GM23338 (cell line): Measurements from ENCODE around the gene SPINK5. TPM values are rescaled to one million over a fixed set of nuclear protein-coding genes. Genes with fewer than 3 reads are reported as not detected.

Source experiments
- ATAC-seq: fragments of 200-7000 bp; cut with Tn5 transposase; 3 replicates; pipeline ENCODE4 v1.9.1; 2020
- DNase-seq: peaks from one replicate; pipeline ENCODE4 v3.0.0-alpha.2; 2015; ENCODE audit warnings: low spot score
- H2AFZ ChIP-seq: fragments of 200-600 bp; sonication (generic); 2 replicates; pipeline ENCODE4 v1.8.0; 2016; ENCODE audit warnings: antibody characterized with exemption, mild to moderate bottlenecking, moderate library complexity
- H3F3A ChIP-seq: fragments of 200-600 bp; sonication (generic); replicated peaks from 2 replicates; pipeline ENCODE4 v1.8.0; 2017; ENCODE audit warnings: antibody characterized with exemption, mixed run types, low read depth
- H3K27ac ChIP-seq: fragments of 200-600 bp; sonication (generic); 2 replicates; pipeline ENCODE4 v1.6.1; 2016; ENCODE audit warnings: low read depth
- H3K27me3 ChIP-seq: fragments of 200-600 bp; sonication (generic); 2 replicates; pipeline ENCODE4 v1.8.0; 2016; ENCODE audit warnings: mild to moderate bottlenecking, mixed run types, moderate library complexity; ENCODE audit not compliant: insufficient read depth
- H3K36me3 ChIP-seq: fragments of 200-600 bp; sonication (generic); 2 replicates; pipeline ENCODE4 v1.8.0; 2016; ENCODE audit warnings: mild to moderate bottlenecking; ENCODE audit not compliant: insufficient read depth
- H3K4me1 ChIP-seq: fragments of 200-600 bp; sonication (generic); 2 replicates; pipeline ENCODE4 v1.8.0; 2016; ENCODE audit warnings: mild to moderate bottlenecking, moderate library complexity; ENCODE audit not compliant: insufficient read depth
- H3K4me2 ChIP-seq: fragments of 200-600 bp; sonication (generic); 2 replicates; pipeline ENCODE4 v1.7.1; 2017; ENCODE audit warnings: mixed run types
- H3K4me3 ChIP-seq: fragments of 200-600 bp; sonication (generic); 2 replicates; pipeline ENCODE4 v1.6.1; 2016; ENCODE audit warnings: mixed run types
- H3K79me2 ChIP-seq: fragments of 200-600 bp; sonication (generic); replicated peaks from 2 replicates; pipeline ENCODE4 v1.8.0; 2017; ENCODE audit warnings: mild to moderate bottlenecking; ENCODE audit not compliant: insufficient read depth
- H3K9me2 ChIP-seq: fragments of 200-600 bp; sonication (generic); 2 replicates; pipeline ENCODE4 v1.8.0; 2017; ENCODE audit not compliant: insufficient read depth
- H4K20me1 ChIP-seq: fragments of 200-600 bp; sonication (generic); replicated peaks from 2 replicates; pipeline ENCODE4 v1.8.0; 2017; ENCODE audit warnings: mild to moderate bottlenecking; ENCODE audit not compliant: insufficient read depth
- H3K27ac Mint-ChIP-seq: 2 replicates; pipeline ENCODE4 v1.8.0; 2020; ENCODE audit warnings: inconsistent platforms, mild to moderate bottlenecking, moderate library complexity, mixed read lengths
- H3K27me3 Mint-ChIP-seq: 3 replicates; pipeline ENCODE4 v1.8.0; 2022; ENCODE audit warnings: low read depth, mild to moderate bottlenecking, moderate library complexity, mixed read lengths, inconsistent platforms; ENCODE audit not compliant: insufficient read depth, poor library complexity
- H3K36me3 Mint-ChIP-seq: 3 replicates; pipeline ENCODE4 v1.8.0; 2021; ENCODE audit warnings: low read depth, mild to moderate bottlenecking, inconsistent platforms, moderate library complexity, mixed read lengths
- H3K4me1 Mint-ChIP-seq: 3 replicates; pipeline ENCODE4 v1.8.0; 2020; ENCODE audit warnings: mild to moderate bottlenecking, inconsistent platforms, mixed read lengths
- H3K4me3 Mint-ChIP-seq: 3 replicates; pipeline ENCODE4 v1.8.0; 2021; ENCODE audit warnings: moderate library complexity, mild to moderate bottlenecking, inconsistent platforms, mixed read lengths
- H3K9me3 Mint-ChIP-seq: 3 replicates; pipeline ENCODE4 v1.8.0; 2020; ENCODE audit warnings: moderate library complexity, mild to moderate bottlenecking, inconsistent platforms, mixed read lengths
- CREB1 ChIP-seq: fragments of 250-450 bp; sonication (Bioruptor Pico); IDR thresholded peaks from 2 replicates; pipeline ENCODE4 v1.5.0; 2020; ENCODE audit warnings: low read depth, mild to moderate bottlenecking, moderate library complexity
- CTCF ChIP-seq, 2 experiments: fragments of 200-600 bp in 1 of 2; sonication (generic) in 1 of 2; conservative IDR thresholded peaks; 2 replicates each; pipeline versions ENCODE4 v1.5.1 to v1.6.1; 2016 to 2017; ENCODE audit warnings: antibody characterized with exemption in 2 of 2, low read depth in 2 of 2, mild to moderate bottlenecking in 2 of 2, moderate library complexity in 1 of 2
- EZH2 ChIP-seq: fragments of 200-600 bp; sonication (generic); IDR thresholded peaks from one replicate; pipeline ENCODE4 v1.8.0; 2017; ENCODE audit warnings: antibody characterized with exemption, mild to moderate bottlenecking, low read depth; ENCODE audit not compliant: unreplicated experiment
- EZH2phosphoT487 ChIP-seq: fragments of 200-600 bp; sonication (generic); IDR thresholded peaks from one replicate; pipeline ENCODE4 v1.8.1; 2018; ENCODE audit warnings: antibody characterized with exemption; ENCODE audit not compliant: unreplicated experiment
- JUNB ChIP-seq: IDR thresholded peaks from one replicate; pipeline ENCODE4 v1.6.1; 2016; ENCODE audit warnings: antibody characterized with exemption; ENCODE audit not compliant: unreplicated experiment
- NANOG ChIP-seq: IDR thresholded peaks from 2 replicates; pipeline ENCODE4 v1.6.1; 2016; ENCODE audit warnings: antibody characterized with exemption, borderline replicate concordance
- POLR2AphosphoS5 ChIP-seq: IDR thresholded peaks from 2 replicates; pipeline ENCODE4 v1.6.1; 2016; ENCODE audit warnings: antibody characterized with exemption, low read depth
- REST ChIP-seq: IDR thresholded peaks from one replicate; pipeline ENCODE4 v1.6.1; 2018; ENCODE audit warnings: antibody characterized with exemption; ENCODE audit not compliant: unreplicated experiment
- STAT1 ChIP-seq: IDR thresholded peaks from one replicate; pipeline ENCODE4 v1.6.1; 2016; ENCODE audit warnings: antibody characterized with exemption; ENCODE audit not compliant: unreplicated experiment
- ZNF331 ChIP-seq: fragments of 250-450 bp; sonication (Bioruptor Pico); IDR thresholded peaks from 2 replicates; pipeline ENCODE4 v1.5.0; 2020; ENCODE audit warnings: low read depth, mild to moderate bottlenecking, moderate library complexity
- ZNF462 ChIP-seq: fragments of 250-450 bp; sonication (Bioruptor Pico); IDR thresholded peaks from 2 replicates; pipeline ENCODE4 v1.5.0; 2020; ENCODE audit warnings: mild to moderate bottlenecking, moderate library complexity
- polyA plus RNA-seq: library from polyadenylated mRNA; unstranded; fragments of >200 nt; fragmentation: Nextera tagmentation; extraction: Ambion mirVana; gene quantifications from 2 replicates; pipeline ENCODE4 v1.2.1, GENCODE V29; 2016
- total RNA-seq: library from RNA; depleted of rRNA; stranded (reverse); fragments of >200 nt; shearing (Covaris generic); gene quantifications from 2 replicates; pipeline ENCODE4 v1.2.3, GENCODE V29; 2014
- TF ChIP-seq, protein P1 (sequence below): IDR thresholded peaks from 2 replicates; pipeline ENCODE4 v1.6.1; 2016; ENCODE audit warnings: antibody characterized with exemption

SPINK5 gene
- total and polyA plus RNA-seq, 2 experiments from 2014 or later: 4.5 to 8.8 TPM

- TF ChIP-seq ZNF331 (CRISPR knock-in tag): no peak
These were observed 82.1 kb downstream of the SPINK5 start (continued) for GRCh38 chr5:148145916-148146315.

DNA sequence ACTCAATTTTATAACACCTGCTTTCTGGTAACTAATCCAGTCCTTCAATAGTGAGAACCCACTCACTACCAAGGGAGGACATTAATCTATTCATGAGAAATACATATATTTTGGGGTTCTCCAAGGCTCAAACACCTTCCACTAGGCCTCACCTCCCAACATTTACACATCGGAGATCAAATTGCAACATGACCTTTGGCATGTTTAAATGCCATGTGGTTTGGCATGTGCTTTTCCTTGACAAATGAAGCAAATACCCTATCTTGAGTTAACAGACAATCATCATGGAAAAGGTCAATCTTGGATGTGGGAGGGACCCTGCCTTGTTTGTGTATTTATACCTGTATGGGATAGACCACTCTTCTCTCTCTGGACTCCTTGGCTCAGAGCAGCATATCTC lies 82.7 kb downstream of the SPINK5 start:
- H4K20me1 ChIP-seq: no peaks in the 10 kb centered on the region
- no peak overlapping the region for H3K27ac ChIP-seq
- Mint-ChIP-seq H3K4me1 (no peaks in the 10 kb centered on the region), H3K36me3 (no peaks in the 10 kb centered on the region), H3K27ac (no peak overlapping the region), H3K9me3 (no peaks in the 10 kb centered on the region; the same call in 2 of the 3 replicates), H3K27me3 (no peaks in the 10 kb centered on the region), H3K4me3 (no peak overlapping the region)
- H3K27me3 ChIP-seq: no peaks in the 10 kb centered on the region
- H3K4me2 ChIP-seq: no peak overlapping the region
- peaks cover 8% of the 10 kb centered on the region; the same call in 1 of the 2 replicates for H3K9me2 ChIP-seq
- H3F3A ChIP-seq: no peaks in the 10 kb centered on the region
- no peaks in the 10 kb centered on the region for H3K36me3 ChIP-seq
- DNase-seq (no peak), ATAC-seq (no peak)
- H3K4me3 ChIP-seq: no peak overlapping the region
- no peak overlapping the region for H2AFZ ChIP-seq
- H3K79me2 ChIP-seq: no peaks in the 10 kb centered on the region
- TF ChIP-seq JUNB (no peak), EZH2phosphoT487 (no peak), ZNF331 (CRISPR knock-in tag) (no peak), REST (no peak), ZNF462 (CRISPR knock-in tag) (no peak), NANOG (no peak), STAT1 (no peak), CTCF (conservative IDR thresholded peaks at IDR 0.05; ENCODE audit: low read depth in 2 of 2) (no peak), EZH2 (no peak), CREB1 (CRISPR knock-in tag) (no peak), POLR2AphosphoS5 (no peak)
- TF ChIP-seq, protein P1, sequence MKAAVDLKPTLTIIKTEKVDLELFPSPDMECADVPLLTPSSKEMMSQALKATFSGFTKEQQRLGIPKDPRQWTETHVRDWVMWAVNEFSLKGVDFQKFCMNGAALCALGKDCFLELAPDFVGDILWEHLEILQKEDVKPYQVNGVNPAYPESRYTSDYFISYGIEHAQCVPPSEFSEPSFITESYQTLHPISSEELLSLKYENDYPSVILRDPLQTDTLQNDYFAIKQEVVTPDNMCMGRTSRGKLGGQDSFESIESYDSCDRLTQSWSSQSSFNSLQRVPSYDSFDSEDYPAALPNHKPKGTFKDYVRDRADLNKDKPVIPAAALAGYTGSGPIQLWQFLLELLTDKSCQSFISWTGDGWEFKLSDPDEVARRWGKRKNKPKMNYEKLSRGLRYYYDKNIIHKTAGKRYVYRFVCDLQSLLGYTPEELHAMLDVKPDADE: no peak
- peaks cover 5% of the 10 kb centered on the region; the same call in 1 of the 2 replicates for H3K4me1 ChIP-seq
